IMR-90 (cell line): Measurements from ENCODE around the gene JMJD6. TPM values are rescaled to one million over a fixed set of nuclear protein-coding genes. Genes with fewer than 3 reads are reported as not detected.

ENCODE experiments used
- ATAC-seq: fragments of 200-7000 bp; cut with Tn5 transposase; 2 replicates; pipeline ENCODE4 v1.9.1; 2020; ENCODE audit warnings: low read depth, mild to moderate bottlenecking, moderate library complexity
- BruUV-seq: library from RNA; stranded (reverse); fragments of 400-500 nt; replicated peaks from 2 replicates; lab custom pipeline; 2021; lab: Mats Ljungman, UMichigan
- CTCF ChIA-PET: fragments of 300-600 bp; formaldehyde crosslinking; extraction: SDS; loops from one replicate; lab custom pipeline; 2021; ENCODE audit warnings: antibody characterized with exemption; lab: Yijun Ruan, JAX
- POLR2A ChIA-PET: fragments of 300-600 bp; sonication (Branson Sonifier 250); formaldehyde crosslinking; loops from one replicate; lab custom pipeline; 2022; ENCODE audit warnings: antibody characterized with exemption; ENCODE audit not compliant: unreplicated experiment; lab: Charles Lee
- DNase-seq: peaks from one replicate; pipeline ENCODE4 v3.0.0; 2013
- H2AFZ ChIP-seq: replicated peaks from 2 replicates; pipeline ENCODE3; 2013; ENCODE audit warnings: low read length, mild to moderate bottlenecking; ENCODE audit not compliant: poor library complexity
- H2AK5ac ChIP-seq: 2 replicates; pipeline ENCODE4 v1.6.1; 2013; ENCODE audit warnings: low read depth, low read length, inconsistent platforms
- H2AK9ac ChIP-seq: replicated peaks from 2 replicates; pipeline ENCODE3; 2013; ENCODE audit warnings: mild to moderate bottlenecking, low read depth, low read length, moderate library complexity; ENCODE audit not compliant: poor library complexity
- H2BK120ac ChIP-seq: 2 replicates; pipeline ENCODE4 v1.6.1; 2013; ENCODE audit warnings: low read depth, low read length, inconsistent platforms
- H2BK15ac ChIP-seq: 3 replicates; pipeline ENCODE4 v1.6.1; 2013; ENCODE audit warnings: low read depth, low read length, inconsistent platforms
- H2BK20ac ChIP-seq: 2 replicates; pipeline ENCODE4 v1.6.1; 2013; ENCODE audit warnings: low read depth, mild to moderate bottlenecking, inconsistent platforms, low read length, moderate library complexity
- H2BK5ac ChIP-seq: 2 replicates; pipeline ENCODE4 v1.6.1; 2013; ENCODE audit warnings: mild to moderate bottlenecking, low read depth, low read length, inconsistent platforms; ENCODE audit not compliant: poor library complexity, severe bottlenecking
- H3K14ac ChIP-seq: replicated peaks from 2 replicates; pipeline ENCODE4 v1.6.1; 2013; ENCODE audit warnings: low read depth, low read length, inconsistent platforms
- H3K18ac ChIP-seq: 2 replicates; pipeline ENCODE4 v1.6.1; 2013; ENCODE audit warnings: low read depth, low read length, control low read depth
- H3K23ac ChIP-seq: 2 replicates; pipeline ENCODE4 v1.6.1; 2013; ENCODE audit warnings: low read depth, low read length, inconsistent platforms
- H3K27ac ChIP-seq: 2 replicates; pipeline ENCODE4 v1.5.1; 2013; ENCODE audit warnings: mild to moderate bottlenecking, control low read depth, low read length; ENCODE audit not compliant: insufficient read depth
- H3K27me3 ChIP-seq: 2 replicates; pipeline ENCODE4 v1.6.1; 2013; ENCODE audit warnings: low read length; ENCODE audit not compliant: control insufficient read depth, insufficient read depth
- H3K36me3 ChIP-seq: 2 replicates; pipeline ENCODE4 v1.6.1; 2013; ENCODE audit warnings: low read length, mixed read lengths; ENCODE audit not compliant: control insufficient read depth, insufficient read depth
- H3K4ac ChIP-seq: 2 replicates; pipeline ENCODE4 v1.6.1; 2013; ENCODE audit warnings: low read depth, low read length, inconsistent platforms
- H3K4me1 ChIP-seq: 2 replicates; pipeline ENCODE4 v1.6.1; 2013; ENCODE audit warnings: low read length, mixed read lengths; ENCODE audit not compliant: control insufficient read depth, insufficient read depth
- H3K4me2 ChIP-seq: 2 replicates; pipeline ENCODE4 v1.6.1; 2013; ENCODE audit warnings: low read depth, mild to moderate bottlenecking, control low read depth, low read length, moderate library complexity
- H3K4me3 ChIP-seq: 2 replicates; pipeline ENCODE4 v1.5.1; 2013; ENCODE audit warnings: low read depth, mild to moderate bottlenecking, control low read depth, low read length, moderate library complexity; ENCODE audit not compliant: insufficient read depth
- H3K56ac ChIP-seq: 2 replicates; pipeline ENCODE4 v1.6.1; 2013; ENCODE audit warnings: low read length, inconsistent platforms; ENCODE audit not compliant: insufficient read depth; ENCODE audit errors: extremely low read depth
- H3K79me1 ChIP-seq, 2 experiments: 2 replicates each; pipeline ENCODE4 v1.6.1; 2013; ENCODE audit warnings: low read length in 2 of 2, inconsistent platforms in 1 of 2, low read depth in 1 of 2
- H3K9ac ChIP-seq: 2 replicates; pipeline ENCODE4 v1.6.1; 2013; ENCODE audit warnings: low read depth, low read length, control low read depth
- H3K9me1 ChIP-seq: 2 replicates; pipeline ENCODE4 v1.6.1; 2013; ENCODE audit warnings: low read length, inconsistent platforms; ENCODE audit not compliant: insufficient read depth
- H3K9me3 ChIP-seq: 2 replicates; pipeline ENCODE4 v1.6.1; 2013; ENCODE audit warnings: low read length; ENCODE audit not compliant: control insufficient read depth, insufficient read depth
- H4K20me1 ChIP-seq: 2 replicates; pipeline ENCODE4 v1.6.1; 2013; ENCODE audit warnings: low read length, inconsistent platforms; ENCODE audit not compliant: insufficient read depth
- H4K5ac ChIP-seq: 2 replicates; pipeline ENCODE4 v1.6.1; 2013; ENCODE audit warnings: mild to moderate bottlenecking, low read depth, low read length, control low read depth
- H4K8ac ChIP-seq, 2 experiments: 2 replicates each; pipeline ENCODE4 v1.6.1; 2013; ENCODE audit warnings: low read depth in 2 of 2, low read length in 2 of 2, control low read depth in 1 of 2, inconsistent platforms in 1 of 2
- H4K91ac ChIP-seq: 2 replicates; pipeline ENCODE4 v1.6.1; 2013; ENCODE audit warnings: low read depth, low read length, inconsistent platforms; ENCODE audit not compliant: insufficient read depth
- CEBPB ChIP-seq: IDR thresholded peaks from 2 replicates; pipeline ENCODE4 v1.6.1; 2012; ENCODE audit warnings: low read depth, low read length, improper control_type of control experiment
- CHD1 ChIP-seq: IDR thresholded peaks from 2 replicates; pipeline ENCODE4 v1.6.1; 2012; ENCODE audit warnings: low read depth, low read length, improper control_type of control experiment
- ELK1 ChIP-seq: fragments of 150-350 bp; IDR thresholded peaks from 2 replicates; pipeline ENCODE4 v1.6.1; 2016; ENCODE audit warnings: low read depth, mild to moderate bottlenecking, low read length, moderate library complexity, borderline replicate concordance
- FOS ChIP-seq: fragments of 150-350 bp; IDR thresholded peaks from 2 replicates; pipeline ENCODE4 v1.6.1; 2016; ENCODE audit warnings: low read depth, low read length
- MAFK ChIP-seq: IDR thresholded peaks from 2 replicates; pipeline ENCODE4 v1.6.1; 2012; ENCODE audit warnings: low read depth, low read length, improper control_type of control experiment
- MXI1 ChIP-seq: IDR thresholded peaks from 2 replicates; pipeline ENCODE4 v1.6.1; 2012; ENCODE audit warnings: low read depth, mild to moderate bottlenecking, low read length, moderate library complexity, borderline replicate concordance
- NFE2L2 ChIP-seq: fragments of 150-350 bp; IDR thresholded peaks from 2 replicates; pipeline ENCODE4 v1.6.1; 2016; ENCODE audit warnings: low read depth, mild to moderate bottlenecking, low read length
- POLR2A ChIP-seq: IDR thresholded peaks from 2 replicates; pipeline ENCODE4 v1.6.1; 2012; ENCODE audit warnings: mild to moderate bottlenecking, low read depth, low read length
- RAD21 ChIP-seq: IDR thresholded peaks from 2 replicates; pipeline ENCODE4 v1.6.1; 2012; ENCODE audit warnings: low read length, improper control_type of control experiment
- RCOR1 ChIP-seq: IDR thresholded peaks from 2 replicates; pipeline ENCODE4 v1.6.1; 2012; ENCODE audit warnings: mild to moderate bottlenecking, low read length, improper control_type of control experiment; ENCODE audit not compliant: insufficient replicate concordance
- RFX5 ChIP-seq: IDR thresholded peaks from 2 replicates; pipeline ENCODE4 v1.8.0; 2012; ENCODE audit warnings: low read depth, mild to moderate bottlenecking, low read length, moderate library complexity
- SMC3 ChIP-seq: fragments of 150-350 bp; IDR thresholded peaks from 2 replicates; pipeline ENCODE4 v1.6.1; 2016; ENCODE audit warnings: low read depth, mild to moderate bottlenecking, antibody characterized with exemption, low read length, moderate library complexity
- USF2 ChIP-seq: fragments of 150-350 bp; IDR thresholded peaks from 2 replicates; pipeline ENCODE4 v1.6.1; 2017; ENCODE audit warnings: mild to moderate bottlenecking, antibody characterized with exemption, low read length, low read depth
- WGBS, 2 experiments: methylation state at CpG; one replicate each; pipeline versions ENCODE4 v1.1.5 to v1.1.7; 2013; ENCODE audit warnings: missing lambda C conversion rate in 2 of 2; ENCODE audit not compliant: insufficient read length in 1 of 2; ENCODE audit errors: extremely low coverage in 2 of 2; 5-methylcytosine and 5-hydroxymethylcytosine counted together
- dilution Hi-C: fragments of 300-500 bp; cut with HindIII; formaldehyde crosslinking; loops from one replicate; pipeline ENCODE4 v1.14.3; 2018; ENCODE audit warnings: low sequenced_read_pairs; ENCODE audit not compliant: unreplicated experiment
- in situ Hi-C: fragments of 300-500 bp; cut with MboI; formaldehyde crosslinking; loops from 3 replicates; pipeline ENCODE4 v1.14.3; 2019; ENCODE audit warnings: low sequenced_read_pairs, inconsistent platforms, mixed read lengths
- intact Hi-C: fragments of 100-400 bp; cut with micrococcal nuclease; formaldehyde crosslinking; loops from 2 replicates; pipeline ENCODE4 v1.10.0; 2022
- polyA plus RNA-seq, 3 experiments: library from polyadenylated mRNA; depleted of rRNA; stranded (reverse); fragments of >200 nt; gene quantifications; 2 replicates each; pipeline ENCODE4 v1.2.3, GENCODE V29; 2012; ENCODE audit warnings: low replicate concordance in 1 of 3
- total RNA-seq: library from RNA; depleted of rRNA; stranded (reverse); fragments of >200 nt; gene quantifications from 2 replicates; pipeline ENCODE4 v1.2.3, GENCODE V29; 2012

Gene JMJD6
- total and polyA plus RNA-seq, 2 of the 4 experiments (the other 2 are of a cell fraction) = 24.4 to 33.7 TPM

- in situ Hi-C loops (no loop called here), intact Hi-C loops (no loop called here), dilution Hi-C loops (no loop called here)
- TF ChIP-seq MAFK (no peak), RFX5 (no peak), RAD21 (no peak), POLR2A (no peak), USF2 (no peak), CEBPB (no peak), ELK1 (no peak), SMC3 (no peak), FOS (no peak), CHD1 (no peak), NFE2L2 (no peak), MXI1 (no peak), RCOR1 (no peak)
- H3K4me3 ChIP-seq = no peak overlapping the region
- peaks cover 17% of the 10 kb centered on the region for H3K36me3 ChIP-seq
- no peak overlapping the region for H3K18ac ChIP-seq
- H3K9me3 ChIP-seq = no peaks in the 10 kb centered on the region
- H3K14ac ChIP-seq = no peak overlapping the region
- no peak overlapping the region for H2BK5ac ChIP-seq
- H2AK5ac ChIP-seq = no peak overlapping the region
- no peak overlapping the region for H3K27ac ChIP-seq
- H4K20me1 ChIP-seq = no peaks in the 10 kb centered on the region
- H4K8ac ChIP-seq = no peak overlapping the region
- H2BK15ac ChIP-seq = no peak overlapping the region
- ATAC-seq = no peak
- H4K5ac ChIP-seq = no peak overlapping the region
- ChIA-PET POLR2A (no interaction called here), CTCF (no interaction called here)
- H3K4me2 ChIP-seq = no peak overlapping the region
- 0 out of 4 replicates have a peak, but pooled peaks cover 0 to 3% of the 10 kb centered on the region in 2 experiments for H3K79me1 ChIP-seq
- no peaks in the 10 kb centered on the region for H3K27me3 ChIP-seq
- no peak overlapping the region for H2AK9ac ChIP-seq
- peaks cover 2% of the 10 kb centered on the region; the same call in 1 of the 2 replicates for H3K9me1 ChIP-seq
- no TSS peak for BruUV-seq
- no peaks in the 10 kb centered on the region for H3K4me1 ChIP-seq
- no peak overlapping the region for H2BK20ac ChIP-seq
- no peak overlapping the region for H3K4ac ChIP-seq
- no peak overlapping the region for H3K9ac ChIP-seq
- H2BK120ac ChIP-seq = no peak overlapping the region
- H3K23ac ChIP-seq = no peak overlapping the region
- peak; percentile 31 for DNase-seq
- no peak overlapping the region for H2AFZ ChIP-seq
- no peak overlapping the region for H3K56ac ChIP-seq
- no peak overlapping the region for H4K91ac ChIP-seq
- 67% methylated on average over 1 of the region's 4 CpGs; no CpG with 5 or more reads in 1 of the 2 experiments for WGBS, 2 experiments
These were observed 25.6 kb upstream of the JMJD6 start for GRCh38 chr17:76752006-76752405.
